Measurements from ENCODE around the gene IQSEC1. TPM values are rescaled to one million over a fixed set of nuclear protein-coding genes. Genes with fewer than 3 reads are reported as not detected.

Gene IQSEC1
- total and polyA plus RNA-seq, 2 experiments from 2014 or later: 8.0 to 51.9 TPM

- Histone ChIP-seq H3K9me2 (ENCODE audit: insufficient read depth) (0 out of 2 replicates have a peak, but pooled peaks cover 4% of the 10 kb centered on the region), H3K27me3 (ENCODE audit: insufficient read depth) (no peaks in the 10 kb centered on the region), H3K4me2 (no peak overlapping the region), H2AFZ (no peak overlapping the region), H3K36me3 (ENCODE audit: insufficient read depth) (no peaks in the 10 kb centered on the region), H3K27ac (ENCODE audit: low read depth) (no peak overlapping the region), H3F3A (replicated peaks; ENCODE audit: low read depth) (no peaks in the 10 kb centered on the region), H3K4me1 (ENCODE audit: insufficient read depth) (no peaks in the 10 kb centered on the region; the same call in 1 of the 2 replicates), H4K20me1 (replicated peaks; ENCODE audit: insufficient read depth) (no peaks in the 10 kb centered on the region), H3K4me3 (no peak overlapping the region), H3K79me2 (replicated peaks; ENCODE audit: insufficient read depth) (no peaks in the 10 kb centered on the region)
- Mint-ChIP-seq H3K27ac (no peak overlapping the region), H3K4me1 (peaks cover 13% of the 10 kb centered on the region), H3K9me3 (no peaks in the 10 kb centered on the region; the same call in 2 of the 3 replicates), H3K4me3 (no peak overlapping the region), H3K27me3 (ENCODE audit: insufficient read depth, low read depth, poor library complexity) (peaks cover 11% of the 10 kb centered on the region), H3K36me3 (ENCODE audit: low read depth) (no peaks in the 10 kb centered on the region)
- TF ChIP-seq CTCF (conservative IDR thresholded peaks at IDR 0.05; ENCODE audit: low read depth in 2 of 2) (peak; percentile 53 to 61), JUNB (IDR thresholded peaks at IDR 0.05; ENCODE audit: unreplicated experiment) (no peak)
- DNase-seq (ENCODE audit: low spot score) (peak; percentile 57), ATAC-seq (peak; percentile 40)
These were observed 46.1 kb downstream of the IQSEC1 start for GRCh38 chr3:13027154-13027553.

- no peak overlapping the region for H3K27ac ChIP-seq (ENCODE audit: low read depth)
- peaks cover 12% of the 10 kb centered on the region for H3K4me1 Mint-ChIP-seq
- H3K79me2 ChIP-seq (replicated peaks; ENCODE audit: insufficient read depth): no peaks in the 10 kb centered on the region
- H3K36me3 Mint-ChIP-seq (ENCODE audit: low read depth): no peaks in the 10 kb centered on the region
- no peaks in the 10 kb centered on the region for H3K36me3 ChIP-seq (ENCODE audit: insufficient read depth)
- ATAC-seq (no peak), DNase-seq (ENCODE audit: low spot score) (no peak)
- no peak overlapping the region for H2AFZ ChIP-seq
- no peak overlapping the region for H3K4me3 Mint-ChIP-seq
- H4K20me1 ChIP-seq (replicated peaks; ENCODE audit: insufficient read depth): no peaks in the 10 kb centered on the region
- H3K27ac Mint-ChIP-seq: no peak overlapping the region
- peaks cover 13% of the 10 kb centered on the region for H3K27me3 Mint-ChIP-seq (ENCODE audit: insufficient read depth, low read depth, poor library complexity)
- H3F3A ChIP-seq (replicated peaks; ENCODE audit: low read depth): no peaks in the 10 kb centered on the region
- H3K9me2 ChIP-seq (ENCODE audit: insufficient read depth): 0 out of 2 replicates have a peak, but pooled peaks cover 4% of the 10 kb centered on the region
- no peaks in the 10 kb centered on the region; the same call in 1 of the 2 replicates for H3K4me1 ChIP-seq (ENCODE audit: insufficient read depth)
- no peak overlapping the region for H3K4me2 ChIP-seq
- H3K9me3 Mint-ChIP-seq: no peaks in the 10 kb centered on the region; the same call in 2 of the 3 replicates
- no peak overlapping the region for H3K4me3 ChIP-seq
- H3K27me3 ChIP-seq (ENCODE audit: insufficient read depth): no peaks in the 10 kb centered on the region
- TF ChIP-seq NANOG (IDR thresholded peaks at IDR 0.05; ENCODE audit: borderline replicate concordance) (no peak), ZNF331 (CRISPR knock-in tag; IDR thresholded peaks at IDR 0.05; ENCODE audit: low read depth) (no peak), REST (IDR thresholded peaks at IDR 0.05; ENCODE audit: unreplicated experiment) (no peak), EZH2 (IDR thresholded peaks at IDR 0.05; ENCODE audit: low read depth, unreplicated experiment) (no peak), EZH2phosphoT487 (IDR thresholded peaks at IDR 0.05; ENCODE audit: unreplicated experiment) (no peak), POLR2AphosphoS5 (IDR thresholded peaks at IDR 0.05; ENCODE audit: low read depth) (no peak)
- TF ChIP-seq, protein P1, sequence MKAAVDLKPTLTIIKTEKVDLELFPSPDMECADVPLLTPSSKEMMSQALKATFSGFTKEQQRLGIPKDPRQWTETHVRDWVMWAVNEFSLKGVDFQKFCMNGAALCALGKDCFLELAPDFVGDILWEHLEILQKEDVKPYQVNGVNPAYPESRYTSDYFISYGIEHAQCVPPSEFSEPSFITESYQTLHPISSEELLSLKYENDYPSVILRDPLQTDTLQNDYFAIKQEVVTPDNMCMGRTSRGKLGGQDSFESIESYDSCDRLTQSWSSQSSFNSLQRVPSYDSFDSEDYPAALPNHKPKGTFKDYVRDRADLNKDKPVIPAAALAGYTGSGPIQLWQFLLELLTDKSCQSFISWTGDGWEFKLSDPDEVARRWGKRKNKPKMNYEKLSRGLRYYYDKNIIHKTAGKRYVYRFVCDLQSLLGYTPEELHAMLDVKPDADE (IDR thresholded peaks at IDR 0.05): no peak
These were observed 46.7 kb downstream of the IQSEC1 start for GRCh38 chr3:13026534-13026933.
